ENCODE data around the gene CAMK1D. TPM values are rescaled to one million over a fixed set of nuclear protein-coding genes. Genes with fewer than 3 reads are reported as not detected.

The CAMK1D gene
- total and polyA plus RNA-seq, 2 donors (not counting 3 experiments of a cell fraction or from before 2014, with no cell fraction given): 0.37 to 4.2 TPM

- H3K9me1 ChIP-seq (replicated peaks; ENCODE audit: control insufficient read depth, extremely low read depth, insufficient read depth, low read length): no peaks in the 10 kb centered on the region
- DNase-seq (ENCODE audit: low read depth, low spot score): no peak
- POLR2A ChIA-PET: no interaction called here
These were observed 448.3 kb downstream of the CAMK1D start for GRCh38 chr10:12797471-12798262.

More at GRCh38 chr10:12797471-12798262, 448.3 kb downstream of the CAMK1D start:
- Histone ChIP-seq H2AFZ (ENCODE audit: low read depth, low read length) (no peak overlapping the region), H3K79me2 (ENCODE audit: control insufficient read depth, insufficient read depth, low read length) (no peaks in the 10 kb centered on the region), H3K9me3 (replicated peaks; ENCODE audit: control insufficient read depth, insufficient read depth, low read length) (no peaks in the 10 kb centered on the region), H4K20me1 (replicated peaks; ENCODE audit: control insufficient read depth, extremely low read depth, insufficient read depth, low read length) (no peaks in the 10 kb centered on the region), H3K4me3 (replicated peaks in 1 of 3; ENCODE audit: insufficient read depth in 1 of 3, low read depth in 1 of 3, low read length in 3 of 3) (no peak overlapping the region), H3K4me1 (ENCODE audit: control insufficient read depth, extremely low read depth, insufficient read depth, low read length) (peaks cover 6% of the 10 kb centered on the region), H3K4me2 (ENCODE audit: insufficient read depth, low read length) (no peak overlapping the region), H3K27me3 (ENCODE audit: control insufficient read depth in 2 of 2, insufficient read depth in 2 of 2, low read length in 2 of 2) (peaks cover 0 to 1% of the 10 kb centered on the region in 2 experiments), H3K36me3 (ENCODE audit: control insufficient read depth in 2 of 2, extremely low read depth in 1 of 2, insufficient read depth in 2 of 2, low read length in 2 of 2) (no peaks in the 10 kb centered on the region), H3K9ac (replicated peaks; ENCODE audit: extremely low read depth, insufficient read depth, low read length) (no peak overlapping the region), H3K27ac (ENCODE audit: insufficient read depth, low read depth, low read length) (no peak overlapping the region)
- dilution Hi-C loops (cut with MboI; ENCODE audit: extremely low pct_ligation_motif_present, low sequenced_read_pairs) (no loop called here), intact Hi-C loops (cut with micrococcal nuclease) (no loop called here)
- no peak for FAIRE-seq
- CTCF ChIA-PET: interaction anchor here (1.2 to 1.7 kb wide), 2 partner anchors 13 to 15 kb away, joined by 4 to 6 read pairs; no protein-coding TSS in a partner anchor
- no TSS peak for BruUV-seq (replicated peaks)
- TF ChIP-seq FOS (IDR thresholded peaks at IDR 0.05; ENCODE audit: borderline replicate concordance, insufficient read depth, low read length): no peak
- no peak for TF ChIP-seq GATA2 (IDR thresholded peaks at IDR 0.05; ENCODE audit: insufficient read depth, insufficient read length, low read depth, low read length)
- no peak for TF ChIP-seq MAX (IDR thresholded peaks at IDR 0.05; ENCODE audit: insufficient read depth, insufficient read length)
- no peak for TF ChIP-seq MYC (IDR thresholded peaks at IDR 0.05; ENCODE audit: low read depth, low read length)
- TF ChIP-seq EZH2 (IDR thresholded peaks at IDR 0.05; ENCODE audit: borderline replicate concordance, low read depth, low read length, severe bottlenecking): no peak
- TF ChIP-seq CTCF (IDR thresholded peaks at IDR 0.05; ENCODE audit: extremely low read depth in 1 of 2, insufficient read depth in 1 of 2, low read depth in 1 of 2, low read length in 2 of 2): no peak
- TF ChIP-seq POLR2AphosphoS5 (IDR thresholded peaks at IDR 0.05; ENCODE audit: insufficient read depth, low read depth, low read length): no peak
- TF ChIP-seq JUN (IDR thresholded peaks at IDR 0.05; ENCODE audit: borderline replicate concordance, insufficient read depth, insufficient read length, low read depth): no peak
- no peak for TF ChIP-seq POLR2A (IDR thresholded peaks at IDR 0.05; ENCODE audit: low read depth, low read length)

Data from endothelial cell of umbilical vein (primary cell).